ENCODE data around the gene ASB6.

Gene ASB6

GRCh38 chr9:129590466-129590865 lies 51.5 kb downstream of the ASB6 start:
- Histone ChIP-seq H3K9me3 (ENCODE audit: control insufficient read depth, low read length) (no peaks in the 10 kb centered on the region), H3K9ac (no peak overlapping the region), H3K4me1 (no peaks in the 10 kb centered on the region), H3K4me3 (ENCODE audit: low read depth, low read length) (no peak overlapping the region), H3K27ac (no peak overlapping the region), H3K79me2 (no peaks in the 10 kb centered on the region), H3K36me3 (ENCODE audit: control insufficient read depth, insufficient read depth, low read length) (no peaks in the 10 kb centered on the region), H3K27me3 (ENCODE audit: control insufficient read depth, insufficient read depth, low read length) (no peaks in the 10 kb centered on the region), H2AFZ (no peak overlapping the region), H3K4me2 (ENCODE audit: low read length) (no peak overlapping the region)
- TF ChIP-seq CTCF (IDR thresholded peaks at IDR 0.05) = no peak

GRCh38 chr9:129587487-129588262 lies 54.3 kb downstream of the ASB6 start:
- no peaks in the 10 kb centered on the region for H3K27me3 ChIP-seq (ENCODE audit: control insufficient read depth, insufficient read depth, low read length)
- no peak overlapping the region for H3K9ac ChIP-seq
- no peaks in the 10 kb centered on the region for H3K9me3 ChIP-seq (ENCODE audit: control insufficient read depth, low read length)
- H3K79me2 ChIP-seq = no peaks in the 10 kb centered on the region
- TF ChIP-seq CTCF (IDR thresholded peaks at IDR 0.05) = no peak
- H3K27ac ChIP-seq = no peak overlapping the region
- H3K4me1 ChIP-seq = no peaks in the 10 kb centered on the region
- peak overlapping the region; percentile 56 for H2AFZ ChIP-seq
- H3K36me3 ChIP-seq (ENCODE audit: control insufficient read depth, insufficient read depth, low read length) = no peaks in the 10 kb centered on the region
- H3K4me2 ChIP-seq (ENCODE audit: low read length) = no peak overlapping the region
- no peak overlapping the region for H3K4me3 ChIP-seq (ENCODE audit: low read depth, low read length)

GRCh38 chr9:129586685-129587084 lies 55.3 kb downstream of the ASB6 start:
- Histone ChIP-seq H3K36me3 (ENCODE audit: control insufficient read depth, insufficient read depth, low read length) (no peaks in the 10 kb centered on the region), H2AFZ (no peak overlapping the region), H3K27ac (no peak overlapping the region), H3K9ac (no peak overlapping the region), H3K79me2 (no peaks in the 10 kb centered on the region), H3K27me3 (ENCODE audit: control insufficient read depth, insufficient read depth, low read length) (no peaks in the 10 kb centered on the region), H3K4me3 (ENCODE audit: low read depth, low read length) (no peak overlapping the region), H3K4me2 (ENCODE audit: low read length) (no peak overlapping the region), H3K4me1 (no peaks in the 10 kb centered on the region), H3K9me3 (ENCODE audit: control insufficient read depth, low read length) (no peaks in the 10 kb centered on the region)
- no peak for TF ChIP-seq CTCF (IDR thresholded peaks at IDR 0.05)

- no peak for TF ChIP-seq CTCF (IDR thresholded peaks at IDR 0.05)
- Histone ChIP-seq H3K4me2 (ENCODE audit: low read length) (no peak overlapping the region), H3K9ac (no peak overlapping the region), H3K4me3 (ENCODE audit: low read depth, low read length) (no peak overlapping the region), H3K9me3 (ENCODE audit: control insufficient read depth, low read length) (no peaks in the 10 kb centered on the region), H3K36me3 (ENCODE audit: control insufficient read depth, insufficient read depth, low read length) (no peaks in the 10 kb centered on the region), H3K79me2 (no peaks in the 10 kb centered on the region), H3K27me3 (ENCODE audit: control insufficient read depth, insufficient read depth, low read length) (no peaks in the 10 kb centered on the region), H3K27ac (no peak overlapping the region), H3K4me1 (no peaks in the 10 kb centered on the region), H2AFZ (no peak overlapping the region)
Observed at GRCh38 chr9:129586245-129586644, 55.7 kb downstream of the ASB6 start.

- no peak for TF ChIP-seq CTCF (IDR thresholded peaks at IDR 0.05)
- no peak overlapping the region for H3K4me2 ChIP-seq (ENCODE audit: low read length)
- H3K79me2 ChIP-seq = no peaks in the 10 kb centered on the region
- H3K27ac ChIP-seq = no peak overlapping the region
- no peak overlapping the region for H3K9ac ChIP-seq
- H3K4me1 ChIP-seq = no peaks in the 10 kb centered on the region
- no peaks in the 10 kb centered on the region for H3K36me3 ChIP-seq (ENCODE audit: control insufficient read depth, insufficient read depth, low read length)
- no peaks in the 10 kb centered on the region for H3K27me3 ChIP-seq (ENCODE audit: control insufficient read depth, insufficient read depth, low read length)
- H3K4me3 ChIP-seq (ENCODE audit: low read depth, low read length) = no peak overlapping the region
- no peak overlapping the region for H2AFZ ChIP-seq
- no peaks in the 10 kb centered on the region for H3K9me3 ChIP-seq (ENCODE audit: control insufficient read depth, low read length)
Observed at GRCh38 chr9:129585352-129585751, 56.6 kb downstream of the ASB6 start.

Measured in parathyroid adenoma (tissue), 2 donors.